RWPE1 (cell line): ENCODE data around the gene ACOT13.

ENCODE experiments used
- CTCF ChIA-PET: fragments of 350-600 bp; sonication (Branson Sonifier 250); formaldehyde crosslinking; extraction: SDS; loops from one replicate; lab custom pipeline; 2021; lab: Yijun Ruan, JAX
- POLR2A ChIA-PET: fragments of 400-600 bp; formaldehyde crosslinking; extraction: SDS; loops from one replicate; lab custom pipeline; 2020; ENCODE audit warnings: antibody characterized with exemption; ENCODE audit not compliant: low non-redundant PET; lab: Yijun Ruan, JAX
- DNase-seq: peaks from one replicate; pipeline ENCODE4 v3.0.0; 2012; ENCODE audit warnings: low spot score
- H3K27ac ChIP-seq: fragments of 450-650 bp; 2 replicates; pipeline ENCODE4 v1.5.1; 2017
- CTCF ChIP-seq: fragments of 450-650 bp; conservative IDR thresholded peaks from 2 replicates; pipeline ENCODE4 v1.5.1; 2017; ENCODE audit warnings: low read depth, mild to moderate bottlenecking

ACOT13 gene

DNA sequence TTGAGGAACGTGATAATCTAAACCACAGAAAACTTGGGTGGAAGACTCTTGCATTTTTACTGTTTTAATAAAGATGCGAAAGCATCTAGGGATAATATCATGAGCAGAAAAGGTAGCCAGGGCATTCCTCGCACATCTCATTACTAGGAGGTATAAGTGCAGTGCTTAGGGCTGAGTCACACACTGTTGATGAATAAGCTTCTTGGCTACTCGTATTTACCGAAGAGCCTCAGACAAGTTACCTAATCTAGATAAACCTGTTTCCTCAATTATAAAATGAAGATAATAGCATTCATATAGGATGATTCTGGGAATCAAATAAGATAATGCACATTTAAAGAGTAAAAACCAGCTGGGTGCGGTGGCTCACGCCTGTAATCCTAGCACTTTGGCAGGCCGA lies 20.1 kb upstream of the ACOT13 start:
- ChIA-PET CTCF (interaction anchor here (0.6 to 1.0 kb wide), 4 partner anchors 66 to 1452 kb away, joined by 3 to 8 read pairs (median 4); no protein-coding TSS in a partner anchor), POLR2A (interaction anchor here (0.6 kb wide), 1 partner anchor 60 kb away, joined by 3 read pairs; no protein-coding TSS in a partner anchor)
- peak; percentile 68 for DNase-seq
- TF ChIP-seq CTCF: no peak
- no peak overlapping the region for H3K27ac ChIP-seq

GRCh38 chr6:24648276-24648675 lies 18.6 kb upstream of the ACOT13 start:
- POLR2A ChIA-PET: no interaction called here
- no peak overlapping the region for H3K27ac ChIP-seq
- CTCF ChIA-PET: no interaction called here
- no peak for DNase-seq
- TF ChIP-seq CTCF: no peak

DNA sequence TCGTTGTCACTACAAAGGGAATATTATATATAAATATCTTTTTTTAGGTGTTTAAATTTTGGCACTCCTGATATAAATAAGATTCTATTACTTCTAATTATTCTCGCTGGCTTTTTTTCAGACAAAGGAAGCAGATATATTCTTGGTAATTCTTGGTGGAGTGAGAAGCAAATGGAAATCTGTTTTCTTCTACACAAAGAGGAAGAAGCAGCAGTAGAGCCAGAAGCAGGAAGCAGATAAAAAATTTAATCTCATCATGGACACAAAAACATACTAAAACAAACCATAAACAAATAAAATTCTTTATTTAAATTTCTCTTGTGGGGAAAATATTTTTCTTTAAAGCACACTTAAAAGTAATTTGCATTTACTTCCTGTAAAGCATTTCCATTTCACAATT lies 17.2 kb upstream of the ACOT13 start:
- no peak for DNase-seq
- ChIA-PET POLR2A (no interaction called here), CTCF (no interaction called here)
- no peak overlapping the region for H3K27ac ChIP-seq
- no peak for TF ChIP-seq CTCF

DNA sequence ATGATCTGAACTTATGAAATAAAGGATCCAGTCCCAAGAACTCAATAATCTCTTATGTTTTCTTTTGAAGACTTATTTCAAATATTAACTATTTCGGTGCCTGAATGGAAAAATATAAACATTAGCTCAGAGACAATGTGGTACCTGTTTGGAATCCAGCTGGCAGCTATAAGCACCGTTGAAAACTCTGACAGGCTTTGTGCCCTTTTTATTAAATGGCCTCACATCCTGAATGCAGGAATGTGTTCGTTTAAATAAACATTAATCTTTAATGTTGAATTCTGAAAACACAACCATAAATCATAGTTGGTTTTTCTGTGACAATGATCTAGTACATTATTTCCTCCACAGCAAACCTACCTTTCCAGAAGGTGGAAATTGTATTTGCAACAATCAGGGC lies 16.5 kb upstream of the ACOT13 start:
- no peak overlapping the region for H3K27ac ChIP-seq
- POLR2A ChIA-PET: no interaction called here
- CTCF ChIA-PET: no interaction called here
- TF ChIP-seq CTCF: no peak
- no peak for DNase-seq

- no peak for DNase-seq
- POLR2A ChIA-PET: no interaction called here
- no peak overlapping the region for H3K27ac ChIP-seq
- CTCF ChIA-PET: interaction anchor here (0.6 kb wide), 1 partner anchor 1379 kb away, joined by 3 read pairs; no protein-coding TSS in a partner anchor
- TF ChIP-seq CTCF: no peak
These were observed 11.7 kb upstream of the ACOT13 start for GRCh38 chr6:24655215-24655614.

DNA sequence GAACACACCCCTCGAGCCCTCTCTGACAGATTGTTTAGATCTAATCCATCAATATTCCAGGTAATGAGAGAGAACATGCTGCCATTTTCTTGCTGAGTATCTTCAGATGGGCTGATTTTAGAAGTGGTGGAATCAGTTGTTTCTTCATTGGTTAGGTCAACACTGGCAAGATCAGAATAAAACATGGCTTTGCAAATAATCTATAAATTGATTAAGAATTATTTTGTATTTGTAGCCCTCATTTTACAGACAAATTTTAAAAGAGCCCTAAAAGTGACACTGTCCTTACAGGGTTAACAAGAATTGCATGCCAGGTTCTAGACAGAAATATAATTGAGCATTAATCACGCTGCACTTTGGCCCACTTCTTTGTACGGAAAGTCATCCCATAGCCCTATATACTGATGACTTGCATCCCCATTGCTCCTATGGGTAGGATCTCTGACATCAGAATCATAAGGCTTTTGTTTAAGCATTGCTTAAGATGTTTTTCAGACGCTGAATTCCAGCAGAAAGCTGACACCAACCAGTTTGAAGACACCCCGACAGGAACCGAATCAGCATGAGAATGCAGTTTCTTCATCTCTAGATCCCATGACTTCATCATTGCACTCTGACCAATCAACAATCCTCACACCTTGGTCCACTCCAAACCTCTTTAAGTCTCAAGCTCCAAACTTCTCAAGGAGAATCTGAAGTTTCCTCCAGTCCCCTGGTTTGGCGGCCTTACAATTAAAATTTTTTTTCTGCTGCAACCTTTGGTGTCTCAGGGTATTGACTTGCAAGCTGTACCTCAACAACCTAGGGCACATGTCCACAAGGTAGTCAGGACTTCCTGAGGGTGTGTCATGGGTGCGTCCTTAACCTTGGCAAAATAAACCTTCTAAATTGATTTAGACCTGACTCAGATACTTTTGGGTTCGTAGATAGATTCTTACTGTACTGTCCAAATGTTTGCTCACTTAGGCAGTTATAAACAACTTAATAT lies 8.0 kb upstream of the ACOT13 start:
- ChIA-PET POLR2A (no interaction called here), CTCF (no interaction called here)
- no peak for DNase-seq
- TF ChIP-seq CTCF: no peak
- no peak overlapping the region for H3K27ac ChIP-seq
